ENCODE data around the gene AP1S3. TPM values are rescaled to one million over a fixed set of nuclear protein-coding genes. Genes with fewer than 3 reads are reported as not detected.

The AP1S3 gene
- total RNA-seq, 1 experiment from 2014 or later: 185 TPM

Other genes starting within 250 kb of the AP1S3 start
- gene SCG2, start 235.2 kb downstream of the AP1S3 start, total RNA-seq (2021; ENCODE audit: unreplicated experiment): 19.8 TPM
- gene WDFY1, start 107.8 kb upstream of the AP1S3 start, total RNA-seq (2021; ENCODE audit: unreplicated experiment): 44.7 TPM
- gene MRPL44, start 119.9 kb upstream of the AP1S3 start, total RNA-seq (2021; ENCODE audit: unreplicated experiment): 45.8 TPM
- gene SERPINE2, start 201.7 kb upstream of the AP1S3 start, total RNA-seq (2021; ENCODE audit: unreplicated experiment): 93.3 TPM